Fibroblast of villous mesenchyme (primary cell): ENCODE data around the gene GAB1. TPM values are rescaled to one million over a fixed set of nuclear protein-coding genes. Genes with fewer than 3 reads are reported as not detected.

Experiments used
- DNase-seq: peaks from one replicate; pipeline ENCODE4 v3.0.0-alpha.2; 2010; ENCODE audit warnings: low read depth
- H3K4me3 ChIP-seq: 2 replicates; pipeline ENCODE4 v1.5.1; 2011; ENCODE audit warnings: low read depth, mild to moderate bottlenecking, low read length
- CTCF ChIP-seq: IDR thresholded peaks from 2 replicates; pipeline ENCODE4 v1.5.1; 2012; ENCODE audit warnings: low read depth, mild to moderate bottlenecking, low read length; ENCODE audit not compliant: insufficient read depth
- total RNA-seq: library from RNA; depleted of rRNA; stranded (reverse); fragments of >200 nt; gene quantifications from 2 replicates; pipeline ENCODE4 v1.2.3, GENCODE V29; 2012

The GAB1 gene
- total RNA-seq, 1 donor, result 13.0 TPM

- TF ChIP-seq CTCF, result no peak
- DNase-seq, result no peak
- no peak overlapping the region for H3K4me3 ChIP-seq
Observed at GRCh38 chr4:143391261-143391660, 54.6 kb downstream of the GAB1 start.

- TF ChIP-seq CTCF, result no peak
- H3K4me3 ChIP-seq, result no peak overlapping the region
- DNase-seq, result peak; percentile 79
Observed at GRCh38 chr4:143391895-143392294, 55.2 kb downstream of the GAB1 start.

- no peak overlapping the region for H3K4me3 ChIP-seq
- DNase-seq, result no peak
- TF ChIP-seq CTCF, result no peak
Observed at GRCh38 chr4:143393195-143393594, 56.5 kb downstream of the GAB1 start.

- no peak overlapping the region for H3K4me3 ChIP-seq
- no peak for DNase-seq
Observed at GRCh38 chr4:143394739-143395453, 58.2 kb downstream of the GAB1 start.

GRCh38 chr4:143396695-143397094, 60.0 kb downstream of the GAB1 start:
- H3K4me3 ChIP-seq, result no peak overlapping the region
- DNase-seq, result no peak
- TF ChIP-seq CTCF, result peak; percentile 33

More at GRCh38 chr4:143394739-143395453, 58.2 kb downstream of the GAB1 start:
- no peak for TF ChIP-seq CTCF

- H3K4me3 ChIP-seq, result no peak overlapping the region
Observed at GRCh38 chr4:143397335-143397734, 60.7 kb downstream of the GAB1 start.

More at GRCh38 chr4:143397335-143397734, 60.7 kb downstream of the GAB1 start:
- no peak for DNase-seq
- no peak for TF ChIP-seq CTCF
